K562 (cell line): ENCODE data around the gene AHCY. TPM values are rescaled to one million over a fixed set of nuclear protein-coding genes. Genes with fewer than 3 reads are reported as not detected.
A peak's percentile ranks its signal among the peaks of the same experiment; 100 is the strongest.

Experiments used
- ATF1 ChIP-seq, 2 experiments: fragments of 450-650 bp in 1 of 2; IDR thresholded peaks; 2 replicates each; pipeline ENCODE4 v1.6.1; 2016; ENCODE audit warnings: missing compliant biosample characterization in 1 of 2, missing genetic modification characterization in 1 of 2
- ATF7 ChIP-seq: fragments of 450-650 bp; IDR thresholded peaks from 2 replicates; pipeline ENCODE4 v1.7.1; 2014; ENCODE audit warnings: mild to moderate bottlenecking, moderate library complexity
- BCL6 ChIP-seq: fragments of 250-450 bp; sonication (Bioruptor Pico); IDR thresholded peaks from 2 replicates; pipeline ENCODE4 v1.4.0; 2020
- CCNT2 ChIP-seq: IDR thresholded peaks from 2 replicates; pipeline ENCODE4 v1.6.1; 2011; ENCODE audit warnings: borderline replicate concordance, low read depth, mild to moderate bottlenecking, moderate library complexity, mixed read lengths, low read length; ENCODE audit not compliant: insufficient read length; ENCODE audit errors: extremely low read depth
- CEBPB ChIP-seq: fragments of 450-650 bp; IDR thresholded peaks from 2 replicates; pipeline ENCODE4 v1.6.1; 2016; ENCODE audit warnings: missing genetic modification characterization, missing compliant biosample characterization
- DEAF1 ChIP-seq: fragments of 450-650 bp; formaldehyde crosslinking; IDR thresholded peaks from 2 replicates; pipeline ENCODE4 v1.4.0; 2020; ENCODE audit warnings: mild to moderate bottlenecking, moderate library complexity
- FOS ChIP-seq: IDR thresholded peaks from 3 replicates; pipeline ENCODE4 v1.6.1; 2011; ENCODE audit not compliant: insufficient read length; ENCODE audit errors: extremely low read depth
- GATA2 ChIP-seq: sonication (generic); formaldehyde crosslinking; IDR thresholded peaks from 2 replicates; pipeline ENCODE4 v1.4.0; 2020; ENCODE audit warnings: mild to moderate bottlenecking, missing genetic modification reagents
- KLF6 ChIP-seq: fragments of 250-450 bp; sonication (Bioruptor Pico); IDR thresholded peaks from 2 replicates; pipeline ENCODE4 v1.4.0; 2020; ENCODE audit warnings: mild to moderate bottlenecking, moderate library complexity, borderline replicate concordance
- MEIS2 ChIP-seq: fragments of 450-650 bp; IDR thresholded peaks from 2 replicates; pipeline ENCODE4 v1.6.1; 2014; ENCODE audit warnings: mild to moderate bottlenecking; ENCODE audit not compliant: partially characterized antibody
- POLR2A ChIP-seq: fragments of 450-650 bp; conservative IDR thresholded peaks from 2 replicates; pipeline ENCODE4 v1.6.1; 2016
- RB1 ChIP-seq: fragments of 450-650 bp; IDR thresholded peaks from 2 replicates; pipeline ENCODE4 v1.6.1; 2017; ENCODE audit warnings: low read depth, mild to moderate bottlenecking
- SAFB2 ChIP-seq: fragments of 200-400 bp; formaldehyde crosslinking; IDR thresholded peaks from 2 replicates; pipeline ENCODE4 v1.6.1; 2018; ENCODE audit warnings: borderline replicate concordance, low read length, low read depth, moderate library complexity; ENCODE audit not compliant: severe bottlenecking
- SMARCA4 ChIP-seq: fragments of 450-650 bp; IDR thresholded peaks from 2 replicates; pipeline ENCODE4 v1.6.1; 2016
- SREBF2 ChIP-seq: sonication (generic); formaldehyde crosslinking; IDR thresholded peaks from 2 replicates; pipeline ENCODE4 v1.4.0; 2020; ENCODE audit warnings: mild to moderate bottlenecking, missing genetic modification reagents
- STAG1 ChIP-seq: sonication (generic); formaldehyde crosslinking; IDR thresholded peaks from 2 replicates; pipeline ENCODE4 v1.5.0; 2020; ENCODE audit warnings: missing genetic modification reagents, borderline replicate concordance
- XRCC4 ChIP-seq: IDR thresholded peaks from one replicate; pipeline ENCODE4 v1.6.1; 2011; ENCODE audit not compliant: insufficient read depth, insufficient read length; ENCODE audit errors: extremely low read depth
- ZBTB12 ChIP-seq: fragments of 250-450 bp; sonication (Bioruptor Pico); IDR thresholded peaks from 2 replicates; pipeline ENCODE4 v1.4.0; 2020
- ZBTB17 ChIP-seq: fragments of 450-650 bp; formaldehyde crosslinking; IDR thresholded peaks from 2 replicates; pipeline ENCODE4 v1.4.0; 2020; ENCODE audit warnings: mild to moderate bottlenecking
- ZNF263 ChIP-seq: sonication (generic); formaldehyde crosslinking; IDR thresholded peaks from 2 replicates; pipeline ENCODE4 v1.8.0; 2022; ENCODE audit warnings: mild to moderate bottlenecking, missing genetic modification reagents, borderline replicate concordance
- ZNF644 ChIP-seq: fragments of 200-800 bp; sonication (Bioruptor generic); IDR thresholded peaks from 2 replicates; pipeline ENCODE4 v1.6.1; 2016; ENCODE audit warnings: low read depth, missing genetic modification characterization, missing compliant biosample characterization
- ZNF780A ChIP-seq: fragments of 250-450 bp; sonication (Bioruptor Pico); IDR thresholded peaks from 2 replicates; pipeline ENCODE4 v1.5.0; 2021; ENCODE audit warnings: mild to moderate bottlenecking
- ZSCAN29 ChIP-seq: fragments of 450-650 bp; IDR thresholded peaks from 2 replicates; pipeline ENCODE4 v1.6.1; 2017
- polyA plus RNA-seq, 8 experiments: library from polyadenylated mRNA; depleted of rRNA in 4 of 8; stranded (reverse) in 5 of 8; unstranded in 3 of 8; fragments of >200 nt; fragmentation: Nextera tagmentation in 2 of 8; fragmentation: Illumina TruSeq in 1 of 8; extraction: Ambion mirVana in 2 of 8; extraction: Trizol in 1 of 8; gene quantifications; 2 replicates each; pipeline versions ENCODE4 v1.2.1 to v1.2.3, GENCODE V29; 2011 to 2014; ENCODE audit warnings: inconsistent platforms in 1 of 8, missing spikeins in 1 of 8
- total RNA-seq, 7 experiments: library from RNA; depleted of rRNA in 6 of 7; stranded (reverse); fragments of >200 nt in 6 of 7; fragmentation: Illumina TruSeq in 2 of 7; extraction: Trizol in 2 of 7; gene quantifications; 2 replicates each; pipeline versions ENCODE4 v1.2.1 to v1.2.3, GENCODE V29; 2011 to 2021; ENCODE audit warnings: low replicate concordance in 1 of 7
- TF ChIP-seq, protein P1 (sequence below): fragments of 200-800 bp; sonication (Bioruptor generic); IDR thresholded peaks from 2 replicates; pipeline ENCODE4 v1.6.1; 2017; ENCODE audit warnings: missing genetic modification characterization, missing compliant biosample characterization
- TF ChIP-seq, protein P2 (sequence below): fragments of 450-650 bp; formaldehyde crosslinking; IDR thresholded peaks from 2 replicates; pipeline ENCODE4 v1.4.0; 2020; ENCODE audit warnings: mild to moderate bottlenecking
- TF ChIP-seq, protein P3 (sequence below): fragments of 250-450 bp; sonication (Bioruptor Pico); IDR thresholded peaks from 2 replicates; pipeline ENCODE4 v1.5.0; 2021

The AHCY gene
- total and polyA plus RNA-seq, 9 of the 15 experiments (the other 6 are each of a cell fraction or from before 2014, with no cell fraction given) = 82.5 to 269 (median 190) TPM

- TF ChIP-seq GATA2 (CRISPR knock-in tag) (no peak), FOS (no peak), CEBPB (tag) (peak; percentile 60), BCL6 (CRISPR knock-in tag) (no peak), CCNT2 (no peak), POLR2A (no peak), ATF7 (peak; percentile 60), ZNF644 (tag) (no peak), ZBTB17 (no peak), KLF6 (no peak), RB1 (no peak), MEIS2 (peak; percentile 63), DEAF1 (CRISPR knock-in tag) (no peak), STAG1 (CRISPR knock-in tag) (no peak), ZNF263 (CRISPR knock-in tag) (no peak), SMARCA4 (peak; percentile 17; the same call in 1 of the 2 replicates), SREBF2 (CRISPR knock-in tag) (no peak), ATF1 (CRISPR knock-in tag; IDR thresholded peaks at IDR 0.05) (no peak), ATF1 (tag; IDR thresholded peaks at IDR 0.05) (peak; percentile 30; the same call in 1 of the 2 replicates), XRCC4 (no peak), ZBTB12 (CRISPR knock-in tag) (no peak), ZNF780A (CRISPR knock-in tag) (no peak), ZSCAN29 (no peak), SAFB2 (no peak)
- TF ChIP-seq, protein P1, sequence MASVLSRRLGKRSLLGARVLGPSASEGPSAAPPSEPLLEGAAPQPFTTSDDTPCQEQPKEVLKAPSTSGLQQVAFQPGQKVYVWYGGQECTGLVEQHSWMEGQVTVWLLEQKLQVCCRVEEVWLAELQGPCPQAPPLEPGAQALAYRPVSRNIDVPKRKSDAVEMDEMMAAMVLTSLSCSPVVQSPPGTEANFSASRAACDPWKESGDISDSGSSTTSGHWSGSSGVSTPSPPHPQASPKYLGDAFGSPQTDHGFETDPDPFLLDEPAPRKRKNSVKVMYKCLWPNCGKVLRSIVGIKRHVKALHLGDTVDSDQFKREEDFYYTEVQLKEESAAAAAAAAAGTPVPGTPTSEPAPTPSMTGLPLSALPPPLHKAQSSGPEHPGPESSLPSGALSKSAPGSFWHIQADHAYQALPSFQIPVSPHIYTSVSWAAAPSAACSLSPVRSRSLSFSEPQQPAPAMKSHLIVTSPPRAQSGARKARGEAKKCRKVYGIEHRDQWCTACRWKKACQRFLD (CRISPR knock-in tag) = no peak
- TF ChIP-seq, protein P2, sequence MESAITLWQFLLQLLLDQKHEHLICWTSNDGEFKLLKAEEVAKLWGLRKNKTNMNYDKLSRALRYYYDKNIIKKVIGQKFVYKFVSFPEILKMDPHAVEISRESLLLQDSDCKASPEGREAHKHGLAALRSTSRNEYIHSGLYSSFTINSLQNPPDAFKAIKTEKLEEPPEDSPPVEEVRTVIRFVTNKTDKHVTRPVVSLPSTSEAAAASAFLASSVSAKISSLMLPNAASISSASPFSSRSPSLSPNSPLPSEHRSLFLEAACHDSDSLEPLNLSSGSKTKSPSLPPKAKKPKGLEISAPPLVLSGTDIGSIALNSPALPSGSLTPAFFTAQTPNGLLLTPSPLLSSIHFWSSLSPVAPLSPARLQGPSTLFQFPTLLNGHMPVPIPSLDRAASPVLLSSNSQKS (CRISPR knock-in tag) = no peak
- TF ChIP-seq, protein P3, sequence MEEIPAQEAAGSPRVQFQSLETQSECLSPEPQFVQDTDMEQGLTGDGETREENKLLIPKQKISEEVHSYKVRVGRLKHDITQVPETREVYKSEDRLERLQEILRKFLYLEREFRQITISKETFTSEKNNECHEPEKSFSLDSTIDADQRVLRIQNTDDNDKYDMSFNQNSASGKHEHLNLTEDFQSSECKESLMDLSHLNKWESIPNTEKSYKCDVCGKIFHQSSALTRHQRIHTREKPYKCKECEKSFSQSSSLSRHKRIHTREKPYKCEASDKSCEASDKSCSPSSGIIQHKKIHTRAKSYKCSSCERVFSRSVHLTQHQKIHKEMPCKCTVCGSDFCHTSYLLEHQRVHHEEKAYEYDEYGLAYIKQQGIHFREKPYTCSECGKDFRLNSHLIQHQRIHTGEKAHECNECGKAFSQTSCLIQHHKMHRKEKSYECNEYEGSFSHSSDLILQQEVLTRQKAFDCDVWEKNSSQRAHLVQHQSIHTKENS (CRISPR knock-in tag) = no peak
Observed at GRCh38 chr20:34350095-34350494, 46.9 kb upstream of the AHCY start (continued).
